Measurements from ENCODE around the gene TNS1.

Gene TNS1

GRCh38 chr2:217804791-217805667 is 197.8 kb downstream of the TNS1 start:
- peak in 1 of 3 experiments; percentile 5 for DNase-seq

DNA sequence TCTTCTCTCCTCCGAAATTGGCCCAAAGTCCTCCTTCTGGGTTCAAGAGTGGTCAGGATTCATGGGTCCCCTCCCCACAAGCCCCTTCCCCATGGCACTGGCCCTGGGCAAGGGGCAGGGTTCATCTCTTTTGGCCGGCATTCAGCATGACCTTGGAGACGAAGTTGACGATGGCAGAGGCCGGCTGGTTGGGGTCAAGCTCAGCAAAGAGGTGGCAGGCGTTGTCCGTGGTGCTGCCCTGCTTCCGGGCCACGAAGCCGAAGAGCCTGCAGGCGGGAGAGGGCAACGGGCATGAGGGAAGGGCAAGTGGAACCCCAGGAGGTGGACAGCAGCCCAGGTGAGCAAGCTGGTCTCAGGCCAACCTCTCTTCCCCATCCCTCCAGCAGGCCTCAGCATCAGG is 198.5 kb downstream of the TNS1 start:
- no peak for DNase-seq

- DNase-seq: no peak
Observed at GRCh38 chr2:217803653-217803960, 199.2 kb downstream of the TNS1 start.

GRCh38 chr2:217802876-217803652 is 199.7 kb downstream of the TNS1 start:
- DNase-seq: no peak

- no peak for DNase-seq
Observed at GRCh38 chr2:217802266-217802665, 200.5 kb downstream of the TNS1 start.

- no peak for DNase-seq
Observed at GRCh38 chr2:217801711-217802110, 201.1 kb downstream of the TNS1 start.

DNA sequence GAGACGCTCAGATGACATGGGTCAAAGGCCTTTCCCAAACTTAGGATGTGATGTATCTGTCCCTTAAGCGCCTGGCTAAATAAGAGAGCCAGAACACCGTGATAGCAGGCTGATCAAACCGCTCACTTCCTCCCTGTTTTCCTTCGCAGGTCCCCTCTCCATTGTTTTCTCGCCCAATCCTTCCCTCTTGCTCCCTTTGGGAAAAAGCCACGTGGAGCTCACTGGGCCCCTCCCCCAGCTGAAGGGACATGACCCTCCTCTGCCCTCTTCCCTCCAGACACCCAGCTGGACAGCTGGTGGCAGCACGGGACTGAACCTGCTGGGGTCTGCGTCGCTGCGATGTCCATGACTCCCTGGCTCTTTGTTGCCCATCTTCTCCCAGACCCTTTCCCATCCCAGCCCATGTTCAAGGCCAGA is 201.7 kb downstream of the TNS1 start:
- DNase-seq: no peak

DNA sequence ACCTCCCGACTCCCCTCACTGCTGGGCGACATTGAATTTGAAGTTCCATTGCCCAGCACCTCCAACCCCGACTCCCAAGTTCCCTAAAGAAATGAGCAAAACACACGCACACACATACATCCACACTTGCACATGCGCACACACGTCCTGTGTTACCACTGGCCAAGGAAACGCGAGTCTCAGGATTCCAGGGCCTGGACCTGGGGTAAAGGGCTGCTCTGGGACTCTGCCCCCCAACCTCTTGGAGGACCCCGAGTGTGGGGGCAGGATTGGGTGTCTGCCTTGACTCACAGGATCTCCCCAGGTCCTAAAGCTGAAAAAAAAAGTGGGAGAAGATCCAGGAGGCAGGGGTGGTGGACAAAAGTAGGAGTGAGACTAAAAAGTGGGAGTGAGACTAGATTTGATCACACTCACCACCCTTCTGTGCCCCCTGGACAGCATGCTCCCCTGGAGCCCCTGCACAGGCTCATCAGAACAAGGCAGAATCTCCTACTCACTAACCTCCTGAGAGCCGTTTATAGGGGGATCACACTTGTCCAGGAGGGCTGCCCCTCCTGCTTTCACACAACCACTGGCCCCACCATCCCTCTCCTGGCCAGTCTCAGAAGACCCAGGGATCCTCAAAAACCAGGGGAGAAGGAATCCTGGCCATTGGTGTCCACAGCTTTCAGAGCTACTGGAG is 202.2 kb downstream of the TNS1 start:
- no peak for DNase-seq

DNA sequence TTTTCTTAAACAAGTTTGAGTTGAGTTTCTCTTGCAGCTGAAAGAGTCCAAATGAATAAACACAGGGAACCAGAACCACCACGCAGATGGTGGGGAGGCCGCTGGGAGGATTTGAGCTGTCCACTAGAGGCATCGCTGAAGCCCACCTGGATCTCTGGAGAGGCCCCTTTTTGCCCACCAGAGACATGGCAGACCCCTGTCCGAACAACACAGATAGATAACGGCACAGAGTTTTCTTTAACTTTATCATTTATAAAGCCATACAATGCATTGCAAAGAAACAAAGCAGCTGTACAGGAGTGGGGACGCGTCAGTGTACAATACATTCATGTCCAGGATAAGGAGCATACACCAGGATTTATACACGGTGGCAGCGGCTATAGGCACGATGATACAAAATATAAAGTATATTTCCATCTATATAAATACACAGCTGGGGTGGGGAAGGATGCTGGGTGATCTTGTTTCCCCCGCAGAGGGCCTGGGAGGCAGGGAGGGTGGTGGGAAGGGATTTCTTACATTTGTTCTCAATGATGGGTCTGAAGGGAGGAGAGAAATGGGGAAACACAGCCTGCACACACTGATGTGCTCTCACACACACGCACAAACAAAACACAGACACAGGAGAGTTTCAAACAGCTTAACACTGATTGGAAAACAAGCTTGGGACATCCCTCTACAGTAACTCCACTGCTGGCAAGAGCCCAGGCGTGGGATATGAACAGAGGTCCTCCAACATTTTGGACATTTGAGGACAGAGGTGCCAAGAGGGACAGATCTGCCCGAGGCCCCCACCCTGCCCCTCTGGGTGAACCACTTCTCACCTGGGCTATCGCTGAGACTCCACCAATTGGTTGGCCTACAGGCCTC is 203.0 kb downstream of the TNS1 start:
- no peak for DNase-seq

DNA sequence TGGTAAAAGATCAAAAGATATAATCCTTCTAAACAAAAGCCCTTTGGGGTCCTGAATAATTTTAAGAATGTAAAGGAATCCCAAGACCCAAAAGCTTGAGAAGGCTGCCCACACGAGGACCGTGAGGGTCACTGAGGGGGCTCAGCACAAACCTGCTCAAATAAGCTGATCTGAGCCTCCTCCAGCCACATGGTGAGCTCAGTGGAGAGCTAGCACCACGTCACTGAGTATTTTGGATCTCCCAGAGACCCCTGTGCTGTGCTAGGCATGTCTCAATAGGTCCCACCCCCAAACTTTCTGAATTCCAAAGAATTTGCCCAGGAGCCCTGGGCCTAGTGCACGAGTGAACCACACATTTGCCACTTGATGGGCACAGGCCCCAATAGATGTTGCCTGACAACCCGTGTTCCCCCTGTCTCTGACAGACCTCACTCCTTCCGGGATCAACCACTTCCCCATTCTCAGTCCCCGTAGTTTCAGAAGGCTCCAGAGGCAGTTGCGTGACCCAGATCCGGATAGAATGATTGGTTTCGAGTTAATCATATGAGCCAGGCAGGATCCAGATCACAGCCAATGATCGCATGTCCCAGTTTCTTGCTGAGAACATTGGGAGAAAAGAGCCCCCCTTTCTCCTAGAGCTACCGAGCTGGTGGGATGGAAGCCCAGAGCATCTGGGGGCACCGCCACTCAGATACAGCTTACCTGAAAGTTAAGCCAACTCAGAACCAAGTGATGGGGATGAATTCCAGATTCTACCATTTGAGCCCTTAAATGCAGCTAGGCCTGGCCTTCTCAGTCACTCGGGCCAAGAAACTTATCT is 203.8 kb downstream of the TNS1 start:
- no peak for DNase-seq

- DNase-seq: no peak
Observed at GRCh38 chr2:217798191-217798590, 204.6 kb downstream of the TNS1 start.

GRCh38 chr2:217797661-217798069 is 205.1 kb downstream of the TNS1 start:
- peak; percentile 59 to 80 (median 76) for DNase-seq

DNA sequence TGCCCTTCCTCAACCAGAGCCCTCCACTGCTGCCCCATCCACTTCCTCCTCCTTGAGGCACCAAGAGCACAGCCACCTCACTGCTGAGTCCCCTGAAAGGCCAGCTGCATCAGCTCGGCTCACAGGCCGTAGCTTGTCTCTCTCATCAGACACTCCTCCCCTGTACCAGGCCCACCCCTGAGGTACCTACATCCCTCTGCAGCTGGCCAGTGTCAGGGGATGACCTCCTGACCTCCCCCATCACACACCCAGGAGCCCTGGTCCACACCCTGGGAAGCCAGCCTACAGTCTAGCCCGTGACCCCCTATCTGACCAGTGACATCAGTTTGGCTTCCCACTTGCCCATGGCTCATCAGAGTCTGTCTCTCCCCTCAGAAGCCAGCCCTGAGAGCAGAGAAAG is 205.6 kb downstream of the TNS1 start:
- peak in 1 of 3 experiments; percentile 45 for DNase-seq

DNA sequence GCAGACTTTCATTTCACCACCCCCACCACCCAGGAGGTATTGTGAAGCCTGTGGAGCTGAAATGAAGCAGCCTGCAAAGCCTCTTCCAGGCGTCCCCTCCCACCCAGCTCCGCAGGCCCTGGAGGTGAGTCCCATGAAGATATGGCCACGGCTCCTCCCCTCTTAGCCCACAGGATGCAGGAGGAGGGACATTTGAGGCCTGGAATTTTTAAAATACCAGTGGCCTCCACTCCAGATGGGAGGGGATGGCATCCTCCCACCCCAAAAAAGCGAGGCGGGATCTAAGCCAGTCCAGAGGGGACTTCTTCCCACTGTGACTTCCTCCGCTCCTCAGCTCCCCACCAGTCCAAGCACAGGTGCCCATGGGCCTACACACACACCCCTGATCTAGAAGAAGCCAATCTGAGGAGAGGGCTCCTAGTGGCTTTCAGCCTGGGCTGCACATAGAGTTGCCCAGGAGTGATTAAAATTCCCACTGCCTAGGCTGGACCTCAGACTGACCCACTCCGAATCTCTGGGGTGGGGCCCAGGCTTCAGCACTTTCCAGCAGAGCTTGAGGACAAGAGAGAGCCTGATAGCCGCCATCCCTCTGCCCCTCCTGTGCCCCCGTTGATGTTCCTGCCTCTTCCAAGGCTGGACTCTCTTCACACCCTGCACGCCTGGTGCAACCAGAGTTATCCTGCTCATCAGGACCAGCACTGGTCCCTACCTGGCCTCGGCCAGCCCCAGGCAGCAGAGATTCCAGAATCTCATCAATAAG is 206.9 kb downstream of the TNS1 start:
- no peak for DNase-seq

DNA sequence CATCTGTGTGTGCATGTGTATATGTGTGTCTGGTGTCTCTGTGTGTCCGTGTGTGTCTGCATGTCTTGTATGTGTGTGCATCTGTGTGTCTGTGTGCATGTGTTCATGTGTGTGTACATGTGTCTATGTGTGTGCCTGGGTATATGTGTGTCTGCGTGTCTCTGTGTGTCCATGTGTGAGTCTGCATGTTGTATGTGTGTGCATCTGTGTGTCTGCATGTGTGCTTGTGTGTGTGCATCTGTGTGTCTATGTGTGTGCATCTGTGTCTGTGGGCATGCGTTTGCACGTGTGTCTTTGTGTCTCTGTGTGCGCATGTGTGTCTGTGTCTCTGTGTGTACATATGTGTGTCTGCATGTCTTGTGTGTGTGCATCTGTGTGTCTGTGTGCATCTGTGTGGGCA is 207.7 kb downstream of the TNS1 start:
- no peak for DNase-seq

GRCh38 chr2:217794133-217794986 is 208.4 kb downstream of the TNS1 start:
- DNase-seq: no peak

- no peak for DNase-seq
Observed at GRCh38 chr2:217793566-217794132, 209.1 kb downstream of the TNS1 start.

- no peak for DNase-seq
Observed at GRCh38 chr2:217792626-217793527, 209.9 kb downstream of the TNS1 start.
